OCI-LY1 (cell line): ENCODE results near the gene PRR9.
"Not testable (repeated sequence)": the region's sequence is repeated elsewhere in the genome, so short reads cannot be mapped to it uniquely, and the experiment has no call there.

Experiments
- H2AFZ ChIP-seq: fragments of 200-600 bp; sonication (generic), shearing (Covaris generic); 2 replicates; pipeline ENCODE4 v1.6.0; 2014; ENCODE audit warnings: antibody characterized with exemption, mild to moderate bottlenecking, low read length
- H3F3A ChIP-seq: fragments of 200-600 bp; sonication (generic), shearing (Covaris generic); 2 replicates; pipeline ENCODE4 v1.6.0; 2014; ENCODE audit warnings: mild to moderate bottlenecking, antibody characterized with exemption, low read length, moderate library complexity; ENCODE audit not compliant: insufficient read depth
- H3K27ac ChIP-seq: fragments of 200-600 bp; sonication (generic); 2 replicates; pipeline ENCODE4 v1.5.1; 2014; ENCODE audit warnings: low read length, mixed run types, mild to moderate bottlenecking, low read depth; ENCODE audit not compliant: poor library complexity, severe bottlenecking
- H3K27me3 ChIP-seq: fragments of 200-600 bp; sonication (generic); 2 replicates; pipeline ENCODE4 v1.6.0; 2014; ENCODE audit warnings: antibody characterized with exemption, mild to moderate bottlenecking, low read length, moderate library complexity; ENCODE audit not compliant: insufficient read depth
- H3K36me3 ChIP-seq: fragments of 200-600 bp; sonication (generic); 2 replicates; pipeline ENCODE4 v1.6.1; 2014; ENCODE audit warnings: mild to moderate bottlenecking, antibody characterized with exemption, low read length, moderate library complexity, mixed read lengths; ENCODE audit not compliant: insufficient read depth
- H3K4me1 ChIP-seq: fragments of 200-600 bp; sonication (generic); 2 replicates; pipeline ENCODE4 v1.5.1; 2014; ENCODE audit warnings: mild to moderate bottlenecking, low read length, moderate library complexity; ENCODE audit not compliant: insufficient read depth, severe bottlenecking
- H3K4me2 ChIP-seq: fragments of 200-600 bp; sonication (generic), shearing (Covaris generic); 2 replicates; pipeline ENCODE4 v1.6.1; 2014; ENCODE audit warnings: low read length
- H3K4me3 ChIP-seq: fragments of 200-600 bp; sonication (generic); 2 replicates; pipeline ENCODE4 v1.5.1; 2014; ENCODE audit warnings: low read length, low read depth, mild to moderate bottlenecking, mixed read lengths; ENCODE audit not compliant: poor library complexity, severe bottlenecking
- H3K79me2 ChIP-seq: fragments of 200-600 bp; shearing (Covaris generic); 2 replicates; pipeline ENCODE4 v1.6.1; 2016; ENCODE audit warnings: mixed run types, low read length, mixed read lengths; ENCODE audit not compliant: insufficient read depth
- H3K9ac ChIP-seq: fragments of 200-600 bp; sonication (generic), shearing (Covaris generic); 2 replicates; pipeline ENCODE4 v1.6.1; 2014; ENCODE audit warnings: mild to moderate bottlenecking, low read length, mixed read lengths
- H3K9me2 ChIP-seq: fragments of 200-600 bp; sonication (generic), shearing (Covaris generic); 2 replicates; pipeline ENCODE4 v1.6.1; 2014; ENCODE audit warnings: low read depth, mild to moderate bottlenecking, low read length, mixed read lengths
- H3K9me3 ChIP-seq: fragments of 200-600 bp; shearing (Covaris generic); 2 replicates; pipeline ENCODE4 v1.6.1; 2014; ENCODE audit warnings: low read length, mixed read lengths
- H4K20me1 ChIP-seq: fragments of 200-600 bp; sonication (generic), shearing (Covaris generic); 2 replicates; pipeline ENCODE4 v1.6.0; 2016; ENCODE audit warnings: mild to moderate bottlenecking, low read length; ENCODE audit not compliant: insufficient read depth
- EZH2 ChIP-seq: fragments of 200-600 bp; sonication (generic), shearing (Covaris generic); IDR thresholded peaks from 2 replicates; pipeline ENCODE4 v1.8.0; 2017; ENCODE audit warnings: borderline replicate concordance, mixed run types, mild to moderate bottlenecking, antibody characterized with exemption, low read length, moderate library complexity, mixed read lengths
- TF ChIP-seq, protein P1 (sequence below): fragments of 200-600 bp; sonication (generic), shearing (Covaris generic); IDR thresholded peaks from 2 replicates; pipeline ENCODE4 v1.5.1; 2017; ENCODE audit warnings: mild to moderate bottlenecking, antibody characterized with exemption, low read length, moderate library complexity, mixed read lengths

PRR9 gene

DNA sequence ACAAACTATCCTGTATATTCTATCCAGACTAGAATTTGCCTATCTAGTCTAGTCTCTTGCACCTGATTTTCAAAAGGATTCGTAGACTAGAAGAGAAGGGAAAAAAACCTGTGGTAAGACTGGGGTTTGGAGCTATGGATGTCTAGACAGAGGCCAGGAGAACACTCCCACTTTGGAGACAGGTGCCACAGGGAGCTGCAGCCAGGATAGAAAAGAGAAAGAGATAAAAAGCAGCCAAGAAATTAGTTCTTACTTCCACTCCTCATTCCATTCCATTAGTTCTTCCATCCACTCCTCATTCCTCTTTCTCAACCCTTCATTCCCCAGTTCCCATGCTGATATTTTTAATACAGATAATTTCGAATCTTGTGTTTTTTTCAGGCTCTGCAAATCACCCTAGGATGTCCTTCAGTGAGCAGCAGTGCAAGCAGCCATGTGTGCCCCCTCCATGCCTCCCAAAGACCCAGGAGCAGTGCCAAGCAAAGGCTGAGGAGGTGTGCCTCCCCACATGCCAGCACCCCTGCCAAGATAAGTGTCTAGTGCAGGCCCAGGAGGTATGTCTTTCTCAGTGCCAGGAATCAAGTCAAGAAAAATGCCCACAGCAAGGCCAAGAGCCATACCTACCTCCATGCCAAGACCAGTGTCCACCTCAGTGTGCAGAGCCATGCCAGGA is 496 bp downstream of the PRR9 start:
- Histone ChIP-seq H3K4me1 (no peaks in the 10 kb centered on the region), H3K9me2 (no peaks in the 10 kb centered on the region), H3K9ac (no peak overlapping the region), H3K4me3 (no peak overlapping the region), H4K20me1 (no peaks in the 10 kb centered on the region), H3K36me3 (no peaks in the 10 kb centered on the region), H3F3A (no peaks in the 10 kb centered on the region), H3K79me2 (no peaks in the 10 kb centered on the region), H3K27me3 (no peaks in the 10 kb centered on the region), H3K4me2 (no peak overlapping the region), H2AFZ (no peak overlapping the region), H3K27ac (no peak overlapping the region), H3K9me3 (no peaks in the 10 kb centered on the region)
- TF ChIP-seq, protein P1, sequence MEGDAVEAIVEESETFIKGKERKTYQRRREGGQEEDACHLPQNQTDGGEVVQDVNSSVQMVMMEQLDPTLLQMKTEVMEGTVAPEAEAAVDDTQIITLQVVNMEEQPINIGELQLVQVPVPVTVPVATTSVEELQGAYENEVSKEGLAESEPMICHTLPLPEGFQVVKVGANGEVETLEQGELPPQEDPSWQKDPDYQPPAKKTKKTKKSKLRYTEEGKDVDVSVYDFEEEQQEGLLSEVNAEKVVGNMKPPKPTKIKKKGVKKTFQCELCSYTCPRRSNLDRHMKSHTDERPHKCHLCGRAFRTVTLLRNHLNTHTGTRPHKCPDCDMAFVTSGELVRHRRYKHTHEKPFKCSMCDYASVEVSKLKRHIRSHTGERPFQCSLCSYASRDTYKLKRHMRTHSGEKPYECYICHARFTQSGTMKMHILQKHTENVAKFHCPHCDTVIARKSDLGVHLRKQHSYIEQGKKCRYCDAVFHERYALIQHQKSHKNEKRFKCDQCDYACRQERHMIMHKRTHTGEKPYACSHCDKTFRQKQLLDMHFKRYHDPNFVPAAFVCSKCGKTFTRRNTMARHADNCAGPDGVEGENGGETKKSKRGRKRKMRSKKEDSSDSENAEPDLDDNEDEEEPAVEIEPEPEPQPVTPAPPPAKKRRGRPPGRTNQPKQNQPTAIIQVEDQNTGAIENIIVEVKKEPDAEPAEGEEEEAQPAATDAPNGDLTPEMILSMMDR: no peak
- TF ChIP-seq EZH2: no peak

DNA sequence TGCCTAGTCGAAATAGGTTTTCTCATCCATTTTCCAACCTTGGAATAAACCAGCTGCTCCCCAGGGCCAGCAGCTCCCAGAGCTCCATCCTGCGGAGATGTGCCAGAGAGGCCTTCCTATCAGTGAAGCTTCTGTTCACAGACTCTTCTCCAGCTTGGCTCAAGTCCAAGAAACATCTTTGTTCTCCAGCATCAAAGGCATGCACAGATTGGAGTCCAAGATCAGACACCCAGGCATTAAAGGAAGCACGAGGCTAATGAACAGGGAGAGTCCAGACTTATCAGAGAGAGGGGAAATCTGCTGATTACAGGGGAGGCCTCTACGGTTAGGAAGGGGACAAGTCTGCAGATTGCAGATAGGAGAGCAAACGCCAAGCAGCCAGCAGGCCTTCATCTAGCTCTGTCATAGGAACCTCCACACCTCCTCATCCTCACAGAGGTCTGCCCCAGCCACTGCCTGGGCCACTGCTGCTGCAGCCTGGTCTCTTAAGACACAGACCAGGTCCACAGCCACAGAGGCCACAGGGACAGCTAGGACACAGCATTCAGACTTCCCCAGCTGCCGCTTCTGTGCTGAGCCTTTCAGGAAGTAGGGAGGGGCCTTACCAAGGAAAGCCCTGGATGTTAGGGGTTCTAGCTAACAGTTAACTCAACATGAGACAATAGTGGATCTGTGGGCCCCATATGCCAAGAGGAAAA is 3.4 kb downstream of the PRR9 start:
- H2AFZ ChIP-seq: no peak overlapping the region
- H3K9me3 ChIP-seq: no peaks in the 10 kb centered on the region
- no peaks in the 10 kb centered on the region for H3K27me3 ChIP-seq
- H4K20me1 ChIP-seq: no peaks in the 10 kb centered on the region
- no peak for TF ChIP-seq EZH2
- TF ChIP-seq, protein P1: no peak
- no peak overlapping the region for H3K27ac ChIP-seq
- H3K4me3 ChIP-seq: no peak overlapping the region
- no peaks in the 10 kb centered on the region for H3K79me2 ChIP-seq
- no peaks in the 10 kb centered on the region for H3K36me3 ChIP-seq
- no peaks in the 10 kb centered on the region for H3K9me2 ChIP-seq
- no peak overlapping the region for H3K4me2 ChIP-seq
- no peaks in the 10 kb centered on the region for H3K4me1 ChIP-seq
- H3F3A ChIP-seq: no peaks in the 10 kb centered on the region
- no peak overlapping the region for H3K9ac ChIP-seq

DNA sequence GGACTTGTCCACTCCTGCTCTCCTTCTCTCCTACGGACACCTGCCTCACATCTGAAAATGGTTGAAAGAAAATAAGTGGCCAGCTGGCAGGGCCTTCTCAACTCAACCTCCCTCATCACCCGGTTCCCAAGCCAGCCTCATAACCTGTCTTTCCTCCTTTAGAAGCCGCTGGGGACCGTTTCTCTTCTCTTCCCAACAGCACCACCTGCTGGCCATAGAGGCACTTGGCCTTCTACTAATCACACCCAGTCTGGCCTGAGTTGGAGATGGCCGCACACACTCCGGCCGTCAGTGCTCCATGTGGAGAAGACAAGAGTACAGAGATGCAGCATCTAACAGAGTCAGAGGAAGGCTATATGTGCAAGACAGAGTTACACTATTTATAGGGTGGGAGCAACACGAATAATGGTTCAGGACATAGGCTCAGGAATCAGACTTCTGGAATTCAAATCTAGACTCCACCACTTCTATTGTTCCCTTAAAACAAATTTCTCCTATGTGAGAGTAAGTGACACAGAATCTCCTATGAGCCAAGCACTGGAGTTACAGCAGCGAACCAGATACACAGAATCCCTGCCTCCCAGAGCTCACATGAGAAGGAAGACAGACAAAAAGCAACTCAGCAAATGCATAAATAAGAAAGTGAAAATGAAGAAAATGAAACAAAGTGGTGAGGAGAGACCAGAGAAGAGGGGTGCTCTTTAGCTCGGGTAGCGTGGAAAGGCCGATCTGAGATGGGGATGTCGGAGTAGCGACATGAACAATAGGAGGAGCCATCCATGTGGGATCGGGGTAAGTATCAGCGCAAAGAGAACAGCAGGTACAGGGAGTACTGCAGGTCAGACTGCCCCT is 5.9 kb downstream of the PRR9 start:
- H3K27ac ChIP-seq, H4K20me1 ChIP-seq, H3K79me2 ChIP-seq, H3K4me2 ChIP-seq, H3K4me3 ChIP-seq, H3K4me1 ChIP-seq, H3F3A ChIP-seq, H2AFZ ChIP-seq, H3K9ac ChIP-seq, H3K36me3 ChIP-seq, H3K27me3 ChIP-seq, H3K9me2 ChIP-seq, H3K9me3 ChIP-seq: not testable (repeated sequence)
- TF ChIP-seq, protein P1: peak; percentile 62
